Right kidney (tissue), 1 donor: Measurements from ENCODE around the gene PSMB7.

Source experiments
- DNase-seq: peaks from one replicate; pipeline ENCODE4 v3.0.0-alpha.2; 2016

Gene PSMB7

DNA sequence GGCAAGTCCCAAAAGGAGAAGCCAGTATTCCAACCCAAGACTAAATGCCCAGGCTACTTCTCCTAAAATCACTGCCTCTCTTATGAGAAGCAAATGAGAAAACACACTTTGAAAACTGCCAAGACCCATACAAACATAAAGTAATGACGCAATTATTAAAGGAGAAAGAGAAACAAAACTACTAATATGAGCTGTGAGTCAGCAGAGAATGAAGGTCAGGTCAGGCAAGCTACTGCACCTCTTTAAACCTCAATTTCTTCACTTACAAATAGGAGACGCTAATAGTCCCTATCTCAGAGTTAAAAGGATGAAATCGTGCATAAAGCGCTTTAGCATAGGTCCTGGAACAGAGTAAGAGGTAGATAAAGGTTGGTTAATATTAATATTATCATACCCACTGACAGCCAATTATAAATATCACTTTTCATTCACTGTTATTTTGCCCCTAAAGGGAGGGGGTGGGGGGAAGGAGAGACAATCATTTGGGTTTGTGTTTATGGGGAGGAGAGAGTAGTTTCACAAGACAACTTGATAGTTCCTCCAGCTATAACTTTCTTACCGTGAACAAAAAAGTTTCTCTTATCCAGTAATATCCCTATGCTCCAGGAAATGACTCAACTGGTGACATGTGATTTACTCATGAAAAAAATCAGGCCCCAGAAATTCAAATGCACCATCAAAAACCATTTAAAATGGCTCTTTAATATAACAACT lies 3.6 kb downstream of the PSMB7 start:
- no peak for DNase-seq

DNA sequence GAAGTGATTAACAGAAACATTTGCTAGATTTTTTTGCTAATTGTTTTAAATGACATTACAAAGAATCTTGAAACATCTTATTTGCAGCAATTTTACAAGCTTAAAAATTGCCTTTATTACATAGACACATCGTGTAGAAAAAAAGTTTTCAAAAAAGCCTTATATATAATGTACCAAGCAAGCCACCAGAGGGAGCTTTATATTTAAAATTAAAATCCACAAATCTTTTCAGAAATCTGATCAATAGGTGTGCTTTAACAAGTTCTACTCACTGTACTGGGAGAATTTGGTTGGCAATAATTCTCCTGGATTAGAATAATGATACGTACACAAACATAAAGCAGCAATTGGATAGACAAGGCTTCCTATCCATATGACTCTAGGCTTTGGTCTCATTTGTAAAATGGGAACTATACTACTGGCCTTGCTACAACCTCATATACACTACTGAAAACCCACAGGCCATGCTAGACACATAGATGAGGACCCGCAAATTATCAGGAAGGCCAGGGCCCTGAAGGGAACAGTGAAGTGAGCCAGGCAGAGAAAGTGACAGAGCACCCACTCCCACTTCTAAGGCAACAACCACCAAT lies 4.8 kb downstream of the PSMB7 start:
- DNase-seq: no peak

DNA sequence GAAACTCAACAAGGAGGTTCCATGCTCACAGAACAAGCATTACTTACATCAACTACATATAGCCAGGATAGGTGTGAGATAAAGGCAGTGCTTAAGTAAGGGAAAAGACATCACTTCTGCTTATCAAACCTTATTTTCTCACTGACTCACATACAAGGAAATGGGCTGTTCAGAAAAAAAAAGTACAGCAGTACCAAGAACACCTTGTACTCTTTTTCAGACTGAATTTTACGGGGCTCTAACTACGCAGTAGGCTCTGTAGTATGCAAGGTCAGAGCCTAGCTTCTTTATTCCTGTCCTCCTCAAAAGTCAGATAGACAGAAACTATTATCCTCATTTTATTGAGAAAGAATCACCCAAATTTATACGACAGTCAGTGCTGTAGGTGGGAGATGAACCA lies 5.8 kb downstream of the PSMB7 start:
- no peak for DNase-seq

- DNase-seq: no peak
Observed at GRCh38 chr9:124403246-124403645, 12.0 kb downstream of the PSMB7 start.

DNA sequence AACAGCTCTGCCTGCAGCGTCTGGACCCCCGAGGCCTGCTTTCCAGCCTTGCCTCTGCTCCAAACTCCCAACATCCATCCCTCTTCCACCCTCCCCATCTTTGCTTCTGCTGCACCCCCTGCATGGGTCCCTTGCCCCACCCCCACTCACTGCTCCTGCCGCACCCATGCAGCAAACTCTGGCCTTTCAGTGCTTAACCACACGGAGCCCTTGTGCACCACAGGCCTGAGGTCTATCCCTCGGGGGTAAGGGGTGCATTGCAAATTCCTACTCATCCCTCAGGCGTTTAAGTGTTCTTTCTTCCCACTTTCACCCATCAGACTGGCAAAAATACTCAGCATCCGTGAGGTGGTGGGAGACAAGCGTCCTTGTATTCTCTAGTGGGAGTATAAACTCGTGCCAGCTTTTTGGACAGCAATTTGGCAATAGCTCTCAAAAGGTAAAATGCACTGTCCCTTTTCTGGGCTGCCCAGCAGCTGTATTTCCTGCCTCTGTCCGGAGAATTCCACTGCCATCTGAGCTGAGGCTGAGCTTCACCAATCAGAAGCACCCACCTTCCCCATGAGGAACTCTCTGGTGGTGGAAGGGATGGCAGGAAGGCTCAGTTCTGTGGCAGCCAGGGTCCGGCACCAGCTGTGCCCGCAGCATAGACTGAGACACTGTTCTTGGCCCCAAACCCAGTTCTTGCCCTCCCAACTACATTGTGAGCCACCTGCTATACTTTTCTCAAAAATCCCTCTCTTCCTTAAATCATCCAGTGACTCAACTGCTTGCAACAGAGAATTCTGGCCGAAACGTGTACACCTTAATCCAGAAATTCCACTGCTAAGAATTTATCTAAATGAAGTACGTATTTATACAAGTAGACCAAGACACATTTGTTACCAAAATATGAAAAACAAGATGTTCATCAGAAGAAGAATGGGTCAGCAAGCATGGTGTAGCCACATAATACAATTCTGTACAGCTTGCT lies 15.0 kb downstream of the PSMB7 start:
- no peak for DNase-seq

- DNase-seq: no peak
Observed at GRCh38 chr9:124399323-124399967, 15.8 kb downstream of the PSMB7 start.

DNA sequence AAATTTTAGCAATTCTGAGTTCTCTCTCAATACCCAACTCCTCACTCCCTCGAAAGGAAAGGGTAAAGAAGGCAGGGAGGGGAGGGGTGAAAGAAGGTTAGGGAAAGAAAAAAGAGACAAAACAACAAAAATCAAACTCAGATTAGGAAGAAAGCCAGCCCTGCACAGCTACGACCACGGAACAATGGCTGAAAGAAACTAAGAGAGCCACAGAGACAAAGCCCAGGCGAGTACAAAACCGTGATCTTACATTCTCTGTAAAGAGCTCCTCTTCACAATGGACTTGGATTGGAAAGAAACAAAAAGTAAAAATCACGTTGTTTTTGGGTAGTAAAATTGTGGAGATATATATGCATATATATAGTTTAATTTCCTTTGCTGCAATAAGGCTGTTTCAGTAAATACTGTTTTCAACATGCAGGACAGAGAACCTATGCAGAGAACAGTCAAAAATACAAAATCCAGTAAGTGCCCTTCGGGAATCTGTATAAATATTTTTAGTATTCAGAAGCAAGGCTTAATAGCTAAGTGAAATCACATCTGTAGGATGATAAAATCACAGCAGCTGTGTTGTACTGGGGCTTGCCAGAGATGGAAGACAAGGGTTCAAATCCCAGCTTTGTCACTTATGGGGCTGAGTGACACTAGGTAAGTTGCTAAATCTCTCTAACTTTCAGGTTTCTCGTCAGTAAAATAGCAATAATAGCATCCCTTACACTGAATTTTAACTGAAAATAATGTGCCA lies 16.9 kb downstream of the PSMB7 start:
- no peak for DNase-seq

DNA sequence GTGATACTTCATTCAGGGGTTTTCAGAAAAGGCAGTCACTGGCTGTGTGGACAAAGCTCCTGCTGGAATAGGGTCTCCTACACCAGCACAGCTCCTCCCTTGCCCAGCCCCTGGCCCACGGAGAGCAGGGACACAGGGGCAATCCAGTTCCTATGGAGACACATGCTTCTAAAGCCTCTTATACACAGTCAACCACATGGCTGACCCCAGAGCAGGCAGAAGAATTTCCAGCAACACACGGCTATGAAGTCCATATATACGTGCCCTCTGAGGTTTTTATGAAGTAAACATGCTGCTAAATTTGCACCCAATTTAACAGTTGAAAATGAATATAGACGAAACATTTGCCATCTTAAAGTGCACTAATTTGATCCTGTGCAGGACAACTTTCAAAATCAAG lies 19.4 kb downstream of the PSMB7 start:
- no peak for DNase-seq

- no peak for DNase-seq
Observed at GRCh38 chr9:124394596-124394995, 20.6 kb downstream of the PSMB7 start.

DNA sequence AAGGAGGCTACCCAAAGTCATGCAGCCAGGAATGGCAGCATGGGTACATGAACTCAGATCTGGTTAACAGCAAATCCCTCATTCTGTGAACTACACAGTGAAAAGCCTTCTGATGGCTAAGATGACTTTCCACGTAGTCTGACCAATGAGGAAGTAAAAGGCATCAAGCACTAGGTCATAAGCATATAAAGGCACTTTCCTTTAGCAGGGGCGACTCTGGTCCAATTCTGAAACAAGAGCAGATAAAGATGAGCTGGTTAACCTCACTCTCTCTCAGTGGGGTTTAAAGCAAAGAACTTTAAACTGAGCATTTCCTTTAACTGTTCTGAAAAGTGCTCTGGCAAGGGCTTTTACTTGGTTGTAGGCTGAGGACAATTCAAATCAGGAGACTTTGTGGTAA lies 21.1 kb downstream of the PSMB7 start:
- no peak for DNase-seq

GRCh38 chr9:124392871-124393460 lies 22.3 kb downstream of the PSMB7 start:
- no peak for DNase-seq

GRCh38 chr9:124392254-124392870 lies 22.9 kb downstream of the PSMB7 start:
- DNase-seq: no peak

- DNase-seq: no peak
Observed at GRCh38 chr9:124390794-124391658, 24.2 kb downstream of the PSMB7 start.

DNA sequence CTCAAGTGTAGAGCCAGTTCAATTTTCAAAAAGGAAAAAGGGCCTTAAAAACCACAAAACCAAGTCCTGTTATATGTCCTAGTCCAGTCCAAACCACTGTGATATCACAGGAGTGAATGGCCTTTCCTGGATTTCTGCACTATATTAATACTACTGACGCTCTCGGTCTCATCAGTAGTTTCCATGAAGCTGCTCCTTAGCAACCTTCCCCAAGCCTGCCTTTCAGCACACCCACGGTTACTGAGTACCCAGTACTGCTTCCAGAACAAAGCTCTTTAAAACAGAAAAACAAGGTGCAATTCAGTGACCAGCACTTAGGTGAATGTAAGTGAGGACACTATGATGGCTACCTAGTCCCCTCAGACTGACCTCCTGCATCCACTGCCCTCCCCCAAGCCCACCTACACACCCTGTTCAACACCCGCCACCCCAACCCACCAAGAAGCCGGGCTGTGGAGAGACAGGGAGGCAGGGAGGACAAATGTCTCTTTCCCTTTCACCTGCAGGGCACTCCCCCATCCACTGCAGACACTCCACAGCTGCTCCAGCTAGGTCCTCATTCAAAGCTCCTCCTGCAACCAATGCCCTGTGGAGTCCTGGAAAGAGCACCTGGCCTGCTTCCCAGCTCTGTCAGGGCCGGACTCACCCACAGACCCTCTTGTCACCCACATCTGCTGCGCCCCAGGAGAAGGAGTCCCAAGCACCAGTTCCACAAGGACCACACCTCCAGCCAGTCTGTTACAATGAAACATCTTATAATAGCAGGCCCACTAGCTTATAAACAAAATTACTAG lies 25.9 kb downstream of the PSMB7 start:
- no peak for DNase-seq

- DNase-seq: no peak
Observed at GRCh38 chr9:124388275-124389048, 26.8 kb downstream of the PSMB7 start.

- no peak for DNase-seq
Observed at GRCh38 chr9:124386201-124386600, 29.0 kb downstream of the PSMB7 start.

GRCh38 chr9:124385623-124386022 lies 29.6 kb downstream of the PSMB7 start:
- DNase-seq: no peak

DNA sequence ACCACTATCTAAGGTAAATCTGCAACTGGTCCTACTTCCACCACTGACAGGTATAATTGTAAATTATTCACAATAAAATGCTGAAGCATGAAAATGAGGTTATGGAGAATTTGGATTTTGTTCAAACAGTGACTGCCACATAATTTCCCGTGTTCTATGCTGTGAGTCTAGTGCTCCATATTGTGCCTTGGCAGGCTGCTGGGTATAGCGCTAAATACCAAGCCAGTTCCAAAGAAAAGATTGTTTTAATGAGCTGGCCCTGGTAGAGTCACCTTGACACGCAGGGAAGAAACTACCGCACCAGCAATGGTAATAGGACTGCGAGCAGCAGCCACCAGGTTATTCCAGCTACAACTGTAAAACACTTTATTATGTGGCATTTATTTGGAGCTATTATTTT lies 30.4 kb downstream of the PSMB7 start:
- no peak for DNase-seq
